Measurements from ENCODE around the gene SPATA1.
"Not testable (repeated sequence)": the region's sequence is repeated elsewhere in the genome, so short reads cannot be mapped to it uniquely, and the experiment has no call there.

Gene SPATA1

DNA sequence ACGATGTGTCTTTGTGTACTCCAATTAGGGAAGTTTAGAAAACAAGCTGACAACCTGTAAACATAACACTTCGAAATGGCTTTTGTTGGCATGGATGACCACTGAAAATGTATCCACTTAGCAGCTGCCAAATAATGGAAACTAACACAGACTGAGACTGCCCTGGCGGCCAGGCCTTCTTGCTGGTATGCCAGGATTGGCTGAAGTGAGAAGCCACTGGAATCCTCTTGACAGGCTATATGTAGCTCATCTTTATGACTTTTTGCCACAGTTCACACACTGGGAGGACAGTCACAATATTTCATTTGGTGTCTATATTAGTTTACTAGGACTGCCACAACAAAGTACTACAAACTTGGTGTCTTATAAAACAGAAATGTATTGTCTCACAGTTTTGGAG is 80.9 kb downstream of the SPATA1 start:
- H3K9ac ChIP-seq (ENCODE audit: low read length): no peak overlapping the region

DNA sequence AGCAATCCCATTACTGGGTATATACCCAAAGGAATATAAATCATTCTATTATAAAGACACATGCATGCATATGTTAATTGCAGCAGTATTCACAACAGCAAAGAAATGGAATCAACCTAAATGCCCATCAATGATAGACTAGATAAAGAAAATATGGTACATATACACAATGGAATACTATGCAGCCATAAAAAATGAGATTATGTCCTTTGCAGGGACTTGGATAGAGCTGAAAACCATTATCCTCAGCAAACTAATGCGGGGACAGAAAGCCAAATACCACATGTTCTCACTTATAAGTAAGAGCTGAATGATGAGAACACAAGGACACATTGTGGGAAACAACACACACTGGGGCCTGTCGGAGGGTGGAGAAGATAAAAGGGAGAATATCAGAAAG is 88.8 kb downstream of the SPATA1 start:
- H3K27me3 ChIP-seq (ENCODE audit: control insufficient read depth, insufficient read depth, low read length); H3K27ac ChIP-seq (ENCODE audit: low read depth, low read length); H3K9ac ChIP-seq (ENCODE audit: low read length); H3K9me3 ChIP-seq (ENCODE audit: control insufficient read depth, insufficient read depth, low read depth, low read length); H3K4me3 ChIP-seq (ENCODE audit: low read depth, low read length); H3K4me1 ChIP-seq (ENCODE audit: control insufficient read depth, insufficient read depth, low read length); H3K36me3 ChIP-seq (ENCODE audit: control insufficient read depth, insufficient read depth, low read length): not testable (repeated sequence)

More for the DNA sequence above, 80.9 kb downstream of the SPATA1 start:
- Histone ChIP-seq H3K27me3 (ENCODE audit: control insufficient read depth, insufficient read depth, low read length) (no peaks in the 10 kb centered on the region), H3K36me3 (ENCODE audit: control insufficient read depth, insufficient read depth, low read length) (no peaks in the 10 kb centered on the region), H3K27ac (ENCODE audit: low read depth, low read length) (no peak overlapping the region), H3K9me3 (ENCODE audit: control insufficient read depth, insufficient read depth, low read depth, low read length) (peaks cover 4% of the 10 kb centered on the region; the same call in 1 of the 2 replicates), H3K4me3 (ENCODE audit: low read depth, low read length) (no peak overlapping the region), H3K4me1 (ENCODE audit: control insufficient read depth, insufficient read depth, low read length) (peaks cover 15% of the 10 kb centered on the region)

DNA sequence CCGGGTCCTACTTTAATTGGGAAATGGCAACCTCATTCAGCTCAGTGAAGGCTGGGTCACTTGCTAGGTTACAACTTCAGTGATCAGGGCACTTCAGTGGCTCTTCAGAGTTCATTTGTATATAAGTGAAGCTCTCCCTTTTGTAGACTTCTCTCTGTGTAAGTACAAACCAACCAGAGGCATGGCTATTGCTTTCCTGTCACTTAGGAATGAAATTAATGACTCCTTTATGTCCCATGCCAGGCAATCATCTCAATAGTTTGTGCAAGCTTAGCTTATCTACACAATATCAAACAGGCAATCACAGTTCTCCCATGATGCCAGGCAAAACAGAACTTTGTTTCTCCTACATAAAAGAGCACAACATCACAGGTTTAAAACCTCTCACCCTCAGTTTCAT is 90.8 kb downstream of the SPATA1 start:
- Histone ChIP-seq H3K27me3 (ENCODE audit: control insufficient read depth, insufficient read depth, low read length) (no peaks in the 10 kb centered on the region), H3K27ac (ENCODE audit: low read depth, low read length) (no peak overlapping the region), H3K4me1 (ENCODE audit: control insufficient read depth, insufficient read depth, low read length) (no peaks in the 10 kb centered on the region), H3K4me3 (ENCODE audit: low read depth, low read length) (no peak overlapping the region), H3K36me3 (ENCODE audit: control insufficient read depth, insufficient read depth, low read length) (no peaks in the 10 kb centered on the region), H3K9ac (ENCODE audit: low read length) (no peak overlapping the region), H3K9me3 (ENCODE audit: control insufficient read depth, insufficient read depth, low read depth, low read length) (0 out of 2 replicates have a peak, but pooled peaks cover 2% of the 10 kb centered on the region)

DNA sequence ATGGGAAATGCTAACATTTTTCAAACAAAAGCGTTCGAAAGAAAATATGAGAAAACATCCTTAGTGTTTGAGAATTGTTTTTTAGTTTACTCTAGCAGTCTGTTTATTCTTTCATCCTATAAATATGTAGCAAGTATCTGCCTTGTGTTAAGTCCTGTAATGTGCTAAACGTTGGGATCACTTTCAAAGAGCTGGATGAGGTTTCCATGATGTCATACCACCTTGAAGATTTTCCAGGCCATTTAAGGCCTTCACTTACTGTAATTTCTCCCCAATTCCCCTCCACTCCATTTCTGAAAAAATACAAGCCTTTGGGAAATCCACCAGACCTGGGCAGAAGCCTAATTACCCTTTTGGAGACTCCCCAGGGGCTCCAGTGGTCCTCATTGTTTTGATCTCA is 92.2 kb downstream of the SPATA1 start:
- Histone ChIP-seq H3K4me3 (ENCODE audit: low read depth, low read length) (no peak overlapping the region), H3K9ac (ENCODE audit: low read length) (no peak overlapping the region), H3K27me3 (ENCODE audit: control insufficient read depth, insufficient read depth, low read length) (no peaks in the 10 kb centered on the region), H3K36me3 (ENCODE audit: control insufficient read depth, insufficient read depth, low read length) (no peaks in the 10 kb centered on the region), H3K27ac (ENCODE audit: low read depth, low read length) (no peak overlapping the region), H3K9me3 (ENCODE audit: control insufficient read depth, insufficient read depth, low read depth, low read length) (0 out of 2 replicates have a peak, but pooled peaks cover 5% of the 10 kb centered on the region), H3K4me1 (ENCODE audit: control insufficient read depth, insufficient read depth, low read length) (no peaks in the 10 kb centered on the region)

DNA sequence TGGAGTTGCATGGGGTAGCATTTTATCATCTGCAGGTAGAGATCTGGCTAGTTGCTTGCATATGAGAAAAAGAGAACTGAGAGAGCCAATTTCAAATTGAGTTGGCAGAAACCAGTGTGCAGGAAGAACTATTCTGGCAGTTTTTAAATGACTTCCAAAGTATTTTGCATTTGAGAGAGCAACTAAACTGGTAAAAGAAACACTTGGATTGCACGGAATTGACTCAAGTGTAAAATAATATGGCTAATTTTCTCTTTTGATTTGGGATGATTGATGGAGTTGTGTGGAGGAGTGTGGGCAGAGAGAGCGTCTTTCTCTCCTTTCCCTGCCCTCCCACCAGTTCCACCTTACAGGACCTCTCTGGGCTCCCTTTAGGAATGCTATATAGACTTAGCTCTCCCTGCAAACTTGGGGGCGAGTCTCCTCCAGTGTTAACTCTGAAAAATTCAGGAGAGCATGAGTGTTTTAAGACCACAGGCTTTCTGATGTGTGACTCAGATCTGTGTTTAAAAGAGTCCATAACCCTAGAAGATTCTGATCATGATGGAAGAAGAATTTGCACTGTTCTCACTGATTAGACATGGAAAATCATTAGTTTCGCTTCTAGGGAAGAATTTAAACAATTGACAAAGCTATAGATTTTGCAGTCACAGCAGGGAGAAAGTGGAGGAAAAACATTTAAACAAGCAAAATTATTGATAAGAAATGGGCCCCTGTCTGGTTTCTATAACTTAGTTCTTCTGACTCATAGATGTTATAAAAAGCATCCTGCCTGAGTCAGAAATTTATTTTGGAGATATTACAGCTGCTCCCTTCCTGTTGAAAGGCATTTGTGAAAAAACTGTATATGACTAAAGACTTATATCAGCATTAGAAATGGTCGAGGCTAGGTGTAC is 92.9 kb downstream of the SPATA1 start:
- Histone ChIP-seq H3K9ac (ENCODE audit: low read length) (no peak overlapping the region), H3K27ac (ENCODE audit: low read depth, low read length) (no peak overlapping the region), H3K4me1 (ENCODE audit: control insufficient read depth, insufficient read depth, low read length) (no peaks in the 10 kb centered on the region), H3K4me3 (ENCODE audit: low read depth, low read length) (no peak overlapping the region), H3K27me3 (ENCODE audit: control insufficient read depth, insufficient read depth, low read length) (no peaks in the 10 kb centered on the region), H3K9me3 (ENCODE audit: control insufficient read depth, insufficient read depth, low read depth, low read length) (0 out of 2 replicates have a peak, but pooled peaks cover 5% of the 10 kb centered on the region), H3K36me3 (ENCODE audit: control insufficient read depth, insufficient read depth, low read length) (no peaks in the 10 kb centered on the region)

DNA sequence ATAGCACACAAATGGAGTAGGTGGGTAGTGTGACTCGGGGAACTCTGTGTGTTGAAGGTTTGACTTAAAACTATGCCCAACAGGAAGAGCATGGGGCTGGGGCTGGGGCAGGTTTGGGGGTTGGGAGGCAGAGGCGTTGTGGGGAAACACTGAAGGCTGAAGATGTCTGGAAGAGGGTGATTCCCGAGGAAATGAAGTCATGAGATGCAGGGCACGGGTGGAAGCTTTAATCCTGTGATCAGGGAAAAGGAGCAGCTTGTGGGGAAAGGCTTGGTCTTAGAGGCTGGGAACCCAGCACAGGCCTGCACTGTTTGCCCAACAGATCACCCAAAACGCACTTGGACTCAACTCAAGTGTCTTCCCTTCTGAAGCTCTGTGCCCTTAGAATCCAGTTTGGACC is 94.6 kb downstream of the SPATA1 start:
- no peak overlapping the region for H3K27ac ChIP-seq (ENCODE audit: low read depth, low read length)
- no peaks in the 10 kb centered on the region for H3K27me3 ChIP-seq (ENCODE audit: control insufficient read depth, insufficient read depth, low read length)
- no peak overlapping the region for H3K9ac ChIP-seq (ENCODE audit: low read length)
- H3K36me3 ChIP-seq (ENCODE audit: control insufficient read depth, insufficient read depth, low read length): no peaks in the 10 kb centered on the region
- peaks cover 16% of the 10 kb centered on the region for H3K9me3 ChIP-seq (ENCODE audit: control insufficient read depth, insufficient read depth, low read depth, low read length)
- no peaks in the 10 kb centered on the region for H3K4me1 ChIP-seq (ENCODE audit: control insufficient read depth, insufficient read depth, low read length)
- no peak overlapping the region for H3K4me3 ChIP-seq (ENCODE audit: low read depth, low read length)

DNA sequence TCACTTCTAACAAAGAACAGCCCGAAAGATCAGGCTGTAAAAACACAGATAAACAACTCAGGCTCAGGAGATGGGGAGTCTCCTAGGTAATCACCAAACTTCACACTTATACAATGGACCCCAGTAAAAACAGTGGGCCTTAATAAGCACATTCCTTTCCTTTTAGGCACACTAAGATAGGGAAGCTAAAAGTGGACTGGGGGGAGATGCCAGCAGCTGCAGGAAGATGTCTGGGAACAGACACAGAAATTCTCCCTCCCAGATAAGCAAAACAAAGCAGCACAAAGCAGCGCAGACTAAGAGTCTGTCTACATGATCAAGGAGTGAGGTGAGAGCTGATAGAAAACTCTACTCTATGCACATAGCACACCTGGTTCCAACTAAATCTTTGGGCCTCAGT is 97.0 kb downstream of the SPATA1 start:
- H3K9me3 ChIP-seq (ENCODE audit: control insufficient read depth, insufficient read depth, low read depth, low read length): peaks cover 30% of the 10 kb centered on the region
- H3K4me1 ChIP-seq (ENCODE audit: control insufficient read depth, insufficient read depth, low read length): no peaks in the 10 kb centered on the region
- no peak overlapping the region for H3K4me3 ChIP-seq (ENCODE audit: low read depth, low read length)
- no peaks in the 10 kb centered on the region for H3K36me3 ChIP-seq (ENCODE audit: control insufficient read depth, insufficient read depth, low read length)
- H3K27me3 ChIP-seq (ENCODE audit: control insufficient read depth, insufficient read depth, low read length): no peaks in the 10 kb centered on the region
- no peak overlapping the region for H3K27ac ChIP-seq (ENCODE audit: low read depth, low read length)
- no peak overlapping the region for H3K9ac ChIP-seq (ENCODE audit: low read length)

DNA sequence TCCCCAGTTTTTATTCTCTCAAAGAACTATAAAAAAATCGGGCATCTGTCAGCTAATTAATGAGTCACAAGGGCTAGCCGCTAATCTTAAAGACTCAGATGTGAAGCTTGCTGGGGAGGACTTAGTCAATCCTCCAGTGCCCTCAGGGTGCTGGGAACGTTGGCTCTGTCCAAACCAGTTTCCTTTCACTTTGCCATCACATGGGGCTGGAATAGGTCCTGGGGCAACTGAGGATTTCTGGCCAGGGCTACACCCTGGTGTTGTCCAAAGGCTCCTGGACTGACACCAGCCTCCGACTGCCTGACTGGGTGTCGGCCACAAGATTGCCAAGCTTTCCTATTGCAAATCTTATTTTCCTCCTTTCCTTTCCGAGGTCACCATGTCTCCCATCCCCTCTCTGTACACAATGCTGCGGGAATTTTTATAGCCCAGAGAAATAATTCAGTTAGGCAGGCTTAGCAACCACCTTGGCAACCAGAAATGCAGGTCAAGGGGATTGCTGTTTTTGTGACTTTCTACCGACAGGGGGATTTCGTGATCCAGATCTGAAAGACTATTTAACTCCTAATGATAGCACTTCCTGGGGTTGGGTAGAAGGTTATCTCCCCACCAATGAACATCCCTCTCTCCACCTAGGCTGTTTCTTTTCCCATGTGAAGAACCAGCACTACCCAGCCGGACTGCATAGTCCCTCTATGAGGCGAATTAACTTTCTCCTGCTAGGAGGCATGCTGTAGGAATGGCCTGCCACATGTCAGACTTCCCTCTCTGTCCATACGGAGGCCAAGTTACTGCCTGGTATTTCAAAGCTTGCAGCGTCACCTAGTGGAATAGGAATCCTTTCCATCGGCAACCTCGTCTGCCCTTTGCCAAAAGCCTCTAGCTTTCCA is 98.0 kb downstream of the SPATA1 start:
- peaks cover 32% of the 10 kb centered on the region for H3K9me3 ChIP-seq (ENCODE audit: control insufficient read depth, insufficient read depth, low read depth, low read length)
- H3K4me3 ChIP-seq (ENCODE audit: low read depth, low read length): no peak overlapping the region
- H3K27ac ChIP-seq (ENCODE audit: low read depth, low read length): no peak overlapping the region
- no peaks in the 10 kb centered on the region for H3K27me3 ChIP-seq (ENCODE audit: control insufficient read depth, insufficient read depth, low read length)
- no peak overlapping the region for H3K9ac ChIP-seq (ENCODE audit: low read length)
- H3K36me3 ChIP-seq (ENCODE audit: control insufficient read depth, insufficient read depth, low read length): no peaks in the 10 kb centered on the region
- H3K4me1 ChIP-seq (ENCODE audit: control insufficient read depth, insufficient read depth, low read length): no peaks in the 10 kb centered on the region

DNA sequence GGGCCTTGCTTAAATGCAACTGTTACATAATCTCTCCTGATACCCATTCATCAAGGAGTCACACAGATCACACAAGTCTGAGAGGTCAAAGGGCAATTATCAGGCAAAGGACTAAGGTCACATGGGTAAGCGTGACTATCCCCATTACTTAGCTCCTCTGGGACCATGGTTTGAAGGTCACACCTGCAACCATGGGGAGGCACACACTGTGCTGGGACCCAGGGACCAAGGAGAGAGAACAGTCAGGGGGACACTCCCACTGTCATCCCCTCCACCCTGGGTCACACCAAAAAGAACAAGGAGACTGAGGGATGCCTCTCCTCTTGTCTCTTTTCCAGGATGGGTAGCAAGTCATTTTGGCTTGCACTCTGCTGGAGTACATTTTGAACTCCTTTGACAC is 99.0 kb downstream of the SPATA1 start:
- Histone ChIP-seq H3K4me3 (ENCODE audit: low read depth, low read length) (no peak overlapping the region), H3K27me3 (ENCODE audit: control insufficient read depth, insufficient read depth, low read length) (no peaks in the 10 kb centered on the region), H3K27ac (ENCODE audit: low read depth, low read length) (no peak overlapping the region), H3K9ac (ENCODE audit: low read length) (no peak overlapping the region), H3K4me1 (ENCODE audit: control insufficient read depth, insufficient read depth, low read length) (no peaks in the 10 kb centered on the region), H3K9me3 (ENCODE audit: control insufficient read depth, insufficient read depth, low read depth, low read length) (peaks cover 34% of the 10 kb centered on the region), H3K36me3 (ENCODE audit: control insufficient read depth, insufficient read depth, low read length) (no peaks in the 10 kb centered on the region)

DNA sequence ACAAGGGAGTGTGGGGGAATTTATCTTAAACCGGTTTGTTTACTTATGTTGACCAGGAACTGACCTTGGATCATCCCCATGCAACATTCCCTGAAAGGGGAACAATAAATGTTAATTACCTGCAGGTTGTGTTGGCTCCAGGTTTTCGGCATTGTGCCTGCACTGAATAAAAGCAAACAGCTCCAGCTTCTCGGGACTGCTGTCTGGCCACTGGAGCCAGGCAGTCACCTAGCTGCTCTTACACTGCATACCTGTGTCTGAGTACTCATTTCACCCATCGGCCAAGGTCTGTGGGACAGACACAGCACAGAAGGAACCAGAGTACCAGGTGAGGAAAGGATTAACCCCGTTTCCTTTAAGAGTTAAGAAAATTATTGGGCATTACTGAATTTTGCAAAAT is 100.8 kb downstream of the SPATA1 start:
- H3K9me3 ChIP-seq (ENCODE audit: control insufficient read depth, insufficient read depth, low read depth, low read length): peaks cover 41% of the 10 kb centered on the region

DNA sequence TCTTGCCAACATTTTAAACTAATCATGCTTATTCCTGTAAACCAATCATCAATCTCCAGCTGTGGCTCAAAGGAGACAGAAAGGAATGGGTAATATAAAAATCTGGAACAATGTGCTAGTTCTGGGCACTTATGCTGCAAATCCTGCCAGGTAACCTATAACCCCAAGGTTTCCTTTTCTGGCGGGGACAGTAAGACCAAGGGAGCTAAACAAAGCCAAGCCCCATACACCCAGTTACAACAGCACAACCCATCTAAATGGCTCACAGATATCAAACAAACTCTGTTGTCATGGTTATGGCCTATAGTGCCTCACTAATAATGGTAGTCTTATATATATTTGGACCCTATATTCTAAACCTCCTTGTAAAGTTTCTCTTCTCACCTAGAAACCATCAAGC is 104.9 kb downstream of the SPATA1 start:
- Histone ChIP-seq H3K9ac (ENCODE audit: low read length) (no peak overlapping the region), H3K36me3 (ENCODE audit: control insufficient read depth, insufficient read depth, low read length) (no peaks in the 10 kb centered on the region), H3K4me3 (ENCODE audit: low read depth, low read length) (no peak overlapping the region), H3K27me3 (ENCODE audit: control insufficient read depth, insufficient read depth, low read length) (no peaks in the 10 kb centered on the region), H3K27ac (ENCODE audit: low read depth, low read length) (no peak overlapping the region), H3K9me3 (ENCODE audit: control insufficient read depth, insufficient read depth, low read depth, low read length) (peaks cover 49% of the 10 kb centered on the region), H3K4me1 (ENCODE audit: control insufficient read depth, insufficient read depth, low read length) (peaks cover 3% of the 10 kb centered on the region; the same call in 1 of the 2 replicates)

More for the DNA sequence above, 100.8 kb downstream of the SPATA1 start:
- Histone ChIP-seq H3K27me3 (ENCODE audit: control insufficient read depth, insufficient read depth, low read length) (no peaks in the 10 kb centered on the region), H3K36me3 (ENCODE audit: control insufficient read depth, insufficient read depth, low read length) (no peaks in the 10 kb centered on the region), H3K4me3 (ENCODE audit: low read depth, low read length) (no peak overlapping the region), H3K27ac (ENCODE audit: low read depth, low read length) (no peak overlapping the region), H3K9ac (ENCODE audit: low read length) (no peak overlapping the region), H3K4me1 (ENCODE audit: control insufficient read depth, insufficient read depth, low read length) (peaks cover 3% of the 10 kb centered on the region; the same call in 1 of the 2 replicates)

Measured in HUES6 (cell line).